Measurements from ENCODE around the gene ARHGEF4.
"Not testable (repeated sequence)": the region's sequence is repeated elsewhere in the genome, so short reads cannot be mapped to it uniquely, and the experiment has no call there.

The ARHGEF4 gene

GRCh38 chr2:130898553-130898952 lies 61.8 kb downstream of the ARHGEF4 start:
- H3K9me2 ChIP-seq (replicated peaks; ENCODE audit: low read depth, low read length): no peaks in the 10 kb centered on the region
- no peak overlapping the region for H3K9ac ChIP-seq (ENCODE audit: low read depth, low read length, poor library complexity, severe bottlenecking)
- H3K79me2 ChIP-seq (ENCODE audit: insufficient read depth, low read length): no peaks in the 10 kb centered on the region
- no peaks in the 10 kb centered on the region for H3K27me3 ChIP-seq (ENCODE audit: insufficient read depth, low read length, poor library complexity, severe bottlenecking)
- no peak overlapping the region for H3K4me2 ChIP-seq (ENCODE audit: low read depth, low read length, poor library complexity, severe bottlenecking)
- H3K9me3 ChIP-seq (ENCODE audit: insufficient read depth, low read depth, low read length): no peaks in the 10 kb centered on the region; the same call in 1 of the 2 replicates
- no peak overlapping the region for H2AFZ ChIP-seq (ENCODE audit: low read length)
- TF ChIP-seq CTCF (conservative IDR thresholded peaks at IDR 0.05; ENCODE audit: low read length) (no peak), EZH2phosphoT487 (IDR thresholded peaks at IDR 0.05; ENCODE audit: borderline replicate concordance) (no peak)
- no peaks in the 10 kb centered on the region for H3K36me3 ChIP-seq (ENCODE audit: insufficient read depth, low read length)
- H4K20me1 ChIP-seq (ENCODE audit: insufficient read depth, low read length, poor library complexity, severe bottlenecking): no peaks in the 10 kb centered on the region
- no peak overlapping the region for H3K4me3 ChIP-seq (ENCODE audit: low read length, poor library complexity, severe bottlenecking)
- H3F3A ChIP-seq (ENCODE audit: low read depth): no peaks in the 10 kb centered on the region
- no peaks in the 10 kb centered on the region for H3K4me1 ChIP-seq (ENCODE audit: insufficient read depth, low read length, poor library complexity, severe bottlenecking)

- no peaks in the 10 kb centered on the region for H3K27me3 ChIP-seq (ENCODE audit: insufficient read depth, low read length, poor library complexity, severe bottlenecking)
- H4K20me1 ChIP-seq (ENCODE audit: insufficient read depth, low read length, poor library complexity, severe bottlenecking): no peaks in the 10 kb centered on the region
- H3K4me1 ChIP-seq (ENCODE audit: insufficient read depth, low read length, poor library complexity, severe bottlenecking): no peaks in the 10 kb centered on the region
- TF ChIP-seq EZH2phosphoT487 (IDR thresholded peaks at IDR 0.05; ENCODE audit: borderline replicate concordance) (no peak), CTCF (conservative IDR thresholded peaks at IDR 0.05; ENCODE audit: low read length) (no peak)
- H3K36me3 ChIP-seq (ENCODE audit: insufficient read depth, low read length): no peaks in the 10 kb centered on the region
- peaks cover 2% of the 10 kb centered on the region for H3K9me3 ChIP-seq (ENCODE audit: insufficient read depth, low read depth, low read length)
- H2AFZ ChIP-seq (ENCODE audit: low read length): no peak overlapping the region
- no peak overlapping the region for H3K4me2 ChIP-seq (ENCODE audit: low read depth, low read length, poor library complexity, severe bottlenecking)
- no peak overlapping the region for H3K9ac ChIP-seq (ENCODE audit: low read depth, low read length, poor library complexity, severe bottlenecking)
- no peak overlapping the region for H3K4me3 ChIP-seq (ENCODE audit: low read length, poor library complexity, severe bottlenecking)
- H3F3A ChIP-seq (ENCODE audit: low read depth): no peaks in the 10 kb centered on the region
- no peaks in the 10 kb centered on the region for H3K79me2 ChIP-seq (ENCODE audit: insufficient read depth, low read length)
- H3K9me2 ChIP-seq (replicated peaks; ENCODE audit: low read depth, low read length): no peaks in the 10 kb centered on the region
Observed at GRCh38 chr2:130899306-130899705, 62.6 kb downstream of the ARHGEF4 start.

GRCh38 chr2:130901061-130901460 lies 64.3 kb downstream of the ARHGEF4 start:
- Histone ChIP-seq H3K9ac (ENCODE audit: low read depth, low read length, poor library complexity, severe bottlenecking) (no peak overlapping the region), H3K4me1 (ENCODE audit: insufficient read depth, low read length, poor library complexity, severe bottlenecking) (no peaks in the 10 kb centered on the region), H3K79me2 (ENCODE audit: insufficient read depth, low read length) (no peaks in the 10 kb centered on the region), H3K27me3 (ENCODE audit: insufficient read depth, low read length, poor library complexity, severe bottlenecking) (no peaks in the 10 kb centered on the region), H3K4me3 (ENCODE audit: low read length, poor library complexity, severe bottlenecking) (no peak overlapping the region), H3K36me3 (ENCODE audit: insufficient read depth, low read length) (no peaks in the 10 kb centered on the region), H3K9me2 (replicated peaks; ENCODE audit: low read depth, low read length) (no peaks in the 10 kb centered on the region), H4K20me1 (ENCODE audit: insufficient read depth, low read length, poor library complexity, severe bottlenecking) (no peaks in the 10 kb centered on the region), H2AFZ (ENCODE audit: low read length) (no peak overlapping the region), H3F3A (ENCODE audit: low read depth) (no peaks in the 10 kb centered on the region), H3K9me3 (ENCODE audit: insufficient read depth, low read depth, low read length) (peaks cover 3% of the 10 kb centered on the region; the same call in 1 of the 2 replicates), H3K4me2 (ENCODE audit: low read depth, low read length, poor library complexity, severe bottlenecking) (no peak overlapping the region)
- TF ChIP-seq CTCF (conservative IDR thresholded peaks at IDR 0.05; ENCODE audit: low read length) (no peak), EZH2phosphoT487 (IDR thresholded peaks at IDR 0.05; ENCODE audit: borderline replicate concordance) (no peak)

GRCh38 chr2:130901626-130902025 lies 64.9 kb downstream of the ARHGEF4 start:
- not testable (repeated sequence) for H3K79me2 ChIP-seq (ENCODE audit: insufficient read depth, low read length); H3K27me3 ChIP-seq (ENCODE audit: insufficient read depth, low read length, poor library complexity, severe bottlenecking); H3K9ac ChIP-seq (ENCODE audit: low read depth, low read length, poor library complexity, severe bottlenecking); H2AFZ ChIP-seq (ENCODE audit: low read length); H3K36me3 ChIP-seq (ENCODE audit: insufficient read depth, low read length); H3F3A ChIP-seq (ENCODE audit: low read depth); H4K20me1 ChIP-seq (ENCODE audit: insufficient read depth, low read length, poor library complexity, severe bottlenecking); H3K9me2 ChIP-seq (replicated peaks; ENCODE audit: low read depth, low read length); H3K4me2 ChIP-seq (ENCODE audit: low read depth, low read length, poor library complexity, severe bottlenecking); H3K9me3 ChIP-seq (ENCODE audit: insufficient read depth, low read depth, low read length); H3K4me3 ChIP-seq (ENCODE audit: low read length, poor library complexity, severe bottlenecking); H3K4me1 ChIP-seq (ENCODE audit: insufficient read depth, low read length, poor library complexity, severe bottlenecking)

Measured in Loucy (cell line).